GM19193 (cell line): ENCODE data around the gene IQCH.
A peak's percentile ranks its signal among the peaks of the same experiment; 100 is the strongest.

ENCODE experiments used
- POLR2A ChIP-seq: IDR thresholded peaks from 4 replicates; pipeline ENCODE4 v1.6.1; 2011; ENCODE audit not compliant: insufficient read depth, insufficient read length; ENCODE audit errors: extremely low read depth

IQCH gene

DNA sequence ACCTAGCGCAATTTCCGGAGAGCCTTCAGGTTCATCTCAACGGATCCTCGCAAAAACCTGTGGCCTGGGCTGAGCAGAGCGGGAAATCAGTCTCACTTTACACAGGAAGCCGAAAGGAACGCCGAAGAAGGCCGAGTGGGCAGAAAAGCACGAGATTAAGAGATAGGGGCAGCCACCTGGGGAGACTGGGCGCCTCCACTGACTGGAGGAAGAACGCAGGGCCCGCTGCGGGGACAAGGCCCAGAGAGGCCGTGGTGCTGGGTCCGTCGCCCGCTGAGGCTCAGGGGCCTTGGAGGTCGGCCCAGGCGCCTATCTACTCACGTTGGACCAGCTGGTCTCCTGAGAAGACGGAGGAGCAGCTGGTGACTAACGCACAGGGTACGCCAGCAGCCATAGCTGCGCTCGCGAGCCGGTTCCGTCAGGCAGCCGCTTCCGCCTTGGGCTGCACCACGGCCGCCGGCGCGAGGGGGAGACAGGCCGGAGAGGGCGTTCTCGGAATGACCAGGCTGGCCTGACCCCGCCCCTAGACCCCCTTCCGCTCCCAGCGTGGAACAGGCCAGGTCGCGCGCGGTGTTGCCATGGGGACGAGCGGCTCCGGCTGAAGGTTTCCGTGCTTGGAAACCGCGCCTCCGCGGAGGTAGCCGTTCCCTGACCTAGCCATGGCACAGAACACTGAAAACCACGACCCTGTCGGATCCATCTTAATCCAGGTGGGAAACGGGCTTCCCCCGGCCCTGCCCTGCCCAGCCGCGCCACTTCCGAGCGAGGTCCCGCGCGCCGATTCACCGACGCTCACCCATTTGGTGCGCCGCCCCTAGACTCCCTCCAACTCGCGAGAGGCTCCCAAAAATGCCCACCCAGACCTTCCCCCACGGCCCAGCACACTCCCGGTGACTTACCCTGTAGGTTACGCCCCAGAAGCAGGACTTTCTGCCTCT lies at the start of gene IQCH, which contains the start of gene AAGAB:
TSS of gene IQCH (plus strand) at position 549 of the 938 bp plus-strand sequence. CDS start at position 660, 111 bp downstream.
TSS of gene AAGAB (minus strand) at position 424 of the 938 bp plus-strand sequence. CDS start at position 394, 30 bp downstream.
- TF ChIP-seq POLR2A = peak; percentile 94

DNA sequence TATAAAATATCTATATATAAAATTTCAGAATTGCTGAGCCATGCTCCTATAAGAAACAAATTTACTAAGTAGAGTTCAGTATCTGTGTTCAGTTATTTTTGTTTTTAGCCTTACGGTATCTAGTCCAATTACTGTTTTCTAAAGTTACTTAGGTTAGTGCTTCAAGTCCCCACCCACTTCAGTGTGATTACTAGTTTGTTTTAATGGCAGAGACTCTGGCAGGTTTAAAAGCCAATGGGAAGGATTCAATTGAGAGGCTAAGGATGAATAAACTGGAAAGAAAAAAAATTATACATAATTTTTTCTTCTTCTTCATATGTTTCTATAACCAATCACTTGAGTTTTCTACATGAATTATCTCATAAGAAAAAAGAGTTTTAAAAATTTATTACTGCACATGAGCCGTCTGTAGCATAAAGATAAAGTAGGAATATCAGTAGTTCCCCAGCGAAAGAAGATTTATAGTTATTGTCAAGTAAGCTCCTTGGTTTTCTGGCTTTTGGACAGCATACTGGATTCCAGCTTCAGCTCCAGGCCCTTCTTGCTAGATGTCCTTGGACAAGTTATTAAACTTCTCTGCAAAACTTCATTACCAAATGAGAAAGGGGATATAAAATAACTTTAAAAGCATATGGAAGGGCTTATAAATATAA lies 46.9 kb upstream of the IQCH start:
- no peak for TF ChIP-seq POLR2A

DNA sequence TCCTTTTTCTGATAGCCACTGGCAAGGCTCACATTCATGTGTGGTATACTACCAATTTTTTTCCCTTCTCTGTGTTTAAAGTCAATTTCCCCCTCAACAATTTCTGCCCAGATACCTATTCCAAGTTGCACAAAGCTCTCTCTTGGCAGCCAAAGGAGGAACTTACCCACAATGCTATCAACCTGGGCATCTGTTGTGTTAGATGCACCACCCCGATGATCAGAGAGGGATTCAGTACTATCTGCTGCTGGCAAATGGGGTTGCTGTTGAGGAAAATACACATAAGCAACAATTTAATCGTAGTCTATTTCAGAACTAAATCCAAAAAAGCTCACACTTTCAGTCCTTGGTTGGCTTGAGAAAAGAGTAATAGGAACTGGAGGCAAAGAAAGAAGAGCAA lies 46.2 kb upstream of the IQCH start:
- TF ChIP-seq POLR2A = no peak

DNA sequence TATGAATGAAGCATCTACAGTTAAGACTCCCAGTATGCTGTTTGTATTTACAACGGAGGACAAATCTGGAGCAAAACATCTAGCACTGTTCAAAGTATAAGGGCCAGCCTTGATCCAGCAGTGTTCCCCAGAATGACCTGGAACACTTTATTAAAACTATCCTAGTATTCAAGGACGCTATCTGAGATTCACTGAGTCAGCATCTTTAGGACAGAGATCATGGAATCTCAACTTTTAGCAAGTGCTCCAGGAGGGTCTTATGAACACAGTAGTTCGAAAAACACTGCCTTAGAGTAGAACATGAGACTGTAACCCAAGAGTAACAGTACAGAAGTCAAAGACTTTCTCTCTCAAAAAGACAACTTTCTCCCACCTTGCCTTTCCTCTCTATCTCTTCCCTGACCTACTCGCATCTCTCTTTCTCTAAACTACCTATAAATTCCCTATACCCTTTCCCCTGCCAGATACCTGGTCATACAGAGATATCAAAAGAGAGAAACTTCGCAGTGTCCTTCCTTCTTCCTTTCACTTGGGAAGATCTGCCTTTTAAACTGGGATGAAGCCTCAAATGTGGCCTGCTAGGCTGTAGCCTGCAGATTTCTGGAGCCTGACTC lies 43.9 kb upstream of the IQCH start:
- TF ChIP-seq POLR2A = no peak

DNA sequence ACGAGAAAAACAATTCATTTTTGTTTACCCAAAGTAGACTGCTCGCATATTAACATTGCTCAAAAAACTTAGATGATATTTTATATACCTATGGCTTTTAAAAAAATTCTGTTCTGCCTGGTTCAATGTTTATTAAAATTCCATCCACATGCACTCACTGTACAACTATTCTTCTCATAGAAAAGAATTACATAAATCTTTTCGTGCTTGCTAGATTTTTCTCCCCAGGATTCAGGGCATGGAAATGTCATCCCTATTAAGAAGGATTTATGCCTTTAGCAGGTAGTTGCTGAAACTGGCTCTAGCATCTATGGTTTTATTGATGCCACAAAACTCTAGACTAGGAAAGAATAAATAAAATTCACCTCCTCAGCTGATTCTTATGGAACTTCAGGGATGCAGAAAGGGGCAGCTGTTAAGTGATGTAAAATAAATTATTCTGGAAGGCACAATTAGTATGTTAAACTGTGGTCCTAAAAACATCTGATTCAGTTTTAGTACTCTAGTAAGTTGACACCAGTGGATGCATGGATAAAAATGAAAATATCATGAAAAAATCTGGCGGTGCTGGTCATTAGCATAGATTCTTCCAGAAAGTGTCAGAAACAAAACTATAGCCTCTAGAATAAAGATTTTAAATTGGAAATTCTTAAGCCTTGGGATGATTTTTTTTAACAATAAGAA lies 41.8 kb upstream of the IQCH start:
- TF ChIP-seq POLR2A = no peak

DNA sequence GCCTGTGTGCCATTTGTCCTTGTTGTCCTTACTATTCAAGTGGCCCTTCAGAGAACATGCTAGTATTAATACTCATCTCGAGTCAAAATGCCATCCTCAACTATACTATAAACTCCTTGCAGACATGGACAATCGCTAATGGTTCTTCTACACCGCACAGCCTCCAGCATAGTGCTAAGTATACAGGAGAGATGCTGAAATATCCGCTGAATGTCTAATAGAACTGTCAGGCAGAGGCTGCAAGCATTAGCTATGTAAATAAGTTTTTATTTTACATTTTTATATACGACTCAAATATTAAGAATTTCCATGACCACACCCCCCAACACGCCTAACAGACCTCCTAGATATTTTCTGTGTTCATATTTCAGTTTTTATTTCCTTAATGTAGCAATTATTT lies 39.5 kb upstream of the IQCH start:
- no peak for TF ChIP-seq POLR2A

DNA sequence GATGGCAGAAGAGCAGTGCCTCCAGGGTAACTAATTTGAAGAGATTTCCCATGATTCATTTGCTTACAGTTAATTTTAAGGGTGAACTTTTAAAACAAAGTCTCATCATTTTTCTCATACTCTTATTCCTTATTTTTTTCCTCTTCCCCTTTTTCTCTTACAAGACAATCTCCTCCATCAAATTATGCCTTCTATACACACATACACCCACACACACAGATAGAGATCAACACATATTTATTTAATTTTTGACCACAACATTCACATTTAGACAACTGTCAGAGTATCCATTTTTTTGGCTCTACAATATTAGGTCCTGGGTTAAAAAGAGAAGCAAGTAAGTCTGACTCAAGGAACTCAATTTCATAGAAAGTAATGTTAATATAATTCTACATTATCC lies 37.7 kb upstream of the IQCH start:
- no peak for TF ChIP-seq POLR2A

DNA sequence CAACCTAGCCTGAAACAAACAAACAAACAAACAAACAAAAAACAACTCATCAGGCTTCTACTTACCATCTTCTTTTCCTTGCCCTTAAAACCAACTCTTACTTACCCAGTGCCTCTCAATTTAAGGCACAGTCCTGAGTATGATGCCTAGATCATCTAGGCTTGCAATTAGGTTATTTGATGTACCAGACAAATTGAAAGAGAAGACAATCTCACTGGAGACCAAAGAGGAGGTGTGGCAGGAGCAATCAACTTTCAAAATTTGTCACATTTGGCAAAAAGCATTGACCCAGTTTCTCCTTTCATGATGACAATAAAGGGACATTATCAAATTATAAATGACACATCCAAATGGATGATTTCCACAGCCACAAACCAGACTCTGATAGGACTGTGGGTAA lies 36.2 kb upstream of the IQCH start:
- no peak for TF ChIP-seq POLR2A

DNA sequence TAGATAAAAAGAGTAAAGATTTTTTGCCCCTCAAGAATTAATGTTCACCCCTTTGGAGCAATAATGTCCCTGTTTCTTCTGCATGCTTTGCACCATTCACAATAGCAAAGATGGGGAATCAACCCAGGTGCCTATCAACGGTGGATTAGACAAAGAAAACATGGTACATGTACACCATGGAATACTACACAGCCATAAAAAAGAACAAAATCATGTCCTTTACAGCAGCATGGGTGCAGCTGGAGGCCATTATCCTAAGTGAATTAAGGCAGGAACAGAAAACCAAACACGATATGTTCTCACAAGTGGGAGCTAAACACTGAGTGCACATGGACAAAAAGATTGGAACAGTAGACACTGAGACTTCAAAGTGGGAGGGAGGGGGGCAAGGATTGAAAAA lies 35.3 kb upstream of the IQCH start:
- no peak for TF ChIP-seq POLR2A

DNA sequence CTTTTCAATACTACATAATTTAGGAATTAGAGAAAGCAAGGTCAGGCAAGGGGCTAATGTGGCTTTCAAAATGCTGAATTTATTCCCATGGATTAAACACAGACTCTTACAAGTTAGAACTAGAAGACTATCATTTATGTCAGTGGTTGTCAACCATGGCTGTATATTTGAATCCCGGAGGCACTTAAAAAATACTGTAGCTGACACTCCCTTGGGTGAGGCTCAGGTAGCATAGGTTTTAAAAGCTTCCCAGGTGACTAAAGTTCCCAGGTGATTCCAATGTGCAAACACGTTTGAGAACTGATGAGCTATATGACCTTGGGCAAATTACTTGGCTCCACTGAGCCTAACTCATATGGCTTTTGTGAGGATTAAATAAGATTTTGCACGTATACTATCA lies 29.7 kb upstream of the IQCH start:
- TF ChIP-seq POLR2A = no peak

DNA sequence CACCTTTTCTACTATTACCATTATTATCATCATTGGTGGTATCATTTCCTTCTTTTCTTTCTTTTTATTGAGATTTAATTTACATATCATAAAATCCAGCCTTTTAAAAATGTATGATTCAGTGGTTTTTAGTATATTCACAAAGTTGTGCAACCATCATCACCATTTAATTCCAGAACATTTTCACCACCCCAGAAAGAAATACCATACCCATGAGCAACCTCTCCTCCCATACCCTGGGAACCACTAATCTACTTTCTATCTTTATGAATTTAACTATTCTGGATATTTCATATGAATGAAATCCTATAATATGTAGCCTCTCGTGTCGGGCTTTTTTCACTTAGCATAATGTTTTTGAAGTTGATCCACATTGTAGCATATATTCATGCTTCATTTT lies 29.2 kb upstream of the IQCH start:
- TF ChIP-seq POLR2A = no peak

DNA sequence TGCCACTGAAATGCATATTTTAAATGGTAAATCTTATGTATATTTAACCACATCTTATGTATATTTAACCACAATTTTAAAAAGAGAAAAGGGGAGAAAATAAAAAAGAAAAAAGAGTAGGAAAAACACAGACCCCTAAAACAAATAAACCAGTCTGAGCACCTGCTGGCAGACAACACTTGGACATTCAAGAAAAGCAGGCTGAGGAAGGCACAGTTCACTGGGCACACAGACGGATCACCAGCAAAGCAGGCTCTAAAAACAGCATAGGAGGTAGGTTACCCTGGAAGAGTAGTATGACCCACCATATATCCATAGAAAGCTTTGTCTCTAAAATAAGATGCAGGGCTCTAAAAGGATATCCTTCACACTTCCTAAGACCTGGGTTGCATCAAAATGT lies 27.2 kb upstream of the IQCH start:
- no peak for TF ChIP-seq POLR2A

DNA sequence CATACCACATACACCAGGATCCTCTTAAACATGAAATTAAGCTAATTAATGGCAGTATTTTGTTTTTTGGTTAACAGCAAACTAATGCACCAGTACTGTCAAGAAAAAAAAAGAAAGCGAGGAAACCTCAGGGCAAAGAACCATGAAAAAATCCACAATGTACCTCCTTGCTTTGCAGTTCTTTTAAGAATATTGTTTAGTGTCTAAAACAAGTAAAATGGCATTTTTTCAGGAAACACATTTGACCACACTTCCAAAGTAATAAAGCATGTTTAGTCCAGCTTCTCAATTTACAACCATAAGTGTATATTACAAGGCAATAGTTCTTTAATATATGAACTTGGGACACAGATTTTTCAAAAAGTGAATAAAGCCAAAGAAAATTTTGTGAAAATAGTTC lies 26.7 kb upstream of the IQCH start:
- no peak for TF ChIP-seq POLR2A

DNA sequence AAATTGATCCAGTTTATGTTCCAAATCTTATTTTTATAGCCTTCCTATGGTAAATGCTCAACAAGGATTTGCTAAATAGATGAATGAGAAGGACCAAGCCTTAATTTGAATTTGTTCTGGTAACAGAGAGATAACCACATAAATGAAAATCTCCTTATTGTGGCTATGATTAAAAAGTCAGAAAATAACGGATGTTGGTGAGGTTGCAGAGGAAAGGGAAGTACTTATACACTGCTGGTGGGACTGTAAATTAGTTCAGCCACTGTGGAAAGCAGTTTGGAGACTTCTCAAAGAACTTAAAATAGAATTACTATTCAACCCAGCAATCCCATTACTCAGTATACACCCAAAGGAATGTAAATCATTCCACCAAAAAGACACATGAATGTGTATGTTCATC lies 26.3 kb upstream of the IQCH start:
- TF ChIP-seq POLR2A = no peak

DNA sequence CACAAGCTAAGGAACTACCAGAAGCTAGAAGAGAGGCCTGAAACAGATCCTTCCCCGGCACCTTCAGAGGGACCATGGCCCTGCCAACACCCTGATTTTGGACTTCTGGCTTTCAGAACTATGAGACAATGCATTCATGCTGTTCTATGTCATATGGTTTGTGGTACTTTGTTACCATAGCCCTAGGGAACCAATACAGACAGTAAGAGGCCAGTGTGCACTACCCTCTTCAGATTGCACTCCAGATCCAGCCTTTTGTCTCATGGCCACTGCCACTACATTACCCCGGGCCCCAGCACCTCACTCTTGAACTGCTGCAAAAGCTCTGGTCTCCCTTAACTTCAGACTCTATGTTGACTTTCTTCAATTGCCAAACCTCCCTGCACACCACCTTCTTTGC lies 24.1 kb upstream of the IQCH start:
- TF ChIP-seq POLR2A = no peak
